ENCODE measurements around the gene CTAGE8.
"Not testable (repeated sequence)": the region's sequence is repeated elsewhere in the genome, so short reads cannot be mapped to it uniquely, and the experiment has no call there.

DNA sequence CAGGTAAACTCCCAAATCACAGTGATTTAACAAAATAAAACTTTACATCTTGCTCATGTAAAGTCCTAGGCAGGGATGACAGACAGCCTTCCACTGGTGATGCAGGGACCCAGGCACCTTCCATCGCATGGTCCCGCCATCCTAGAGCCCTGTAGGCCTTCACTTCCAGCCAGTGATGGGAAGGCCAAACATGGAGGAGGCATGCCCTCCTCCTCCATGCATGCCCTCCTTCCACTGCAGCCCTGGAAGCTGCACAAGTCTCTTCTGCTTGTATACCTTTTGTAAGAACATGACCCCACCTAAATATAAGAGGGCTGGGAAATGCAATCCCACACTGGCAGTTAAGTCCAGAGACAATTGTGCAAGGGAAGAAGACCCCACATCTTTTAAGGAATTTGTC, 40.6 kb upstream of the CTAGE8 start:
- TF ChIP-seq, protein P1, sequence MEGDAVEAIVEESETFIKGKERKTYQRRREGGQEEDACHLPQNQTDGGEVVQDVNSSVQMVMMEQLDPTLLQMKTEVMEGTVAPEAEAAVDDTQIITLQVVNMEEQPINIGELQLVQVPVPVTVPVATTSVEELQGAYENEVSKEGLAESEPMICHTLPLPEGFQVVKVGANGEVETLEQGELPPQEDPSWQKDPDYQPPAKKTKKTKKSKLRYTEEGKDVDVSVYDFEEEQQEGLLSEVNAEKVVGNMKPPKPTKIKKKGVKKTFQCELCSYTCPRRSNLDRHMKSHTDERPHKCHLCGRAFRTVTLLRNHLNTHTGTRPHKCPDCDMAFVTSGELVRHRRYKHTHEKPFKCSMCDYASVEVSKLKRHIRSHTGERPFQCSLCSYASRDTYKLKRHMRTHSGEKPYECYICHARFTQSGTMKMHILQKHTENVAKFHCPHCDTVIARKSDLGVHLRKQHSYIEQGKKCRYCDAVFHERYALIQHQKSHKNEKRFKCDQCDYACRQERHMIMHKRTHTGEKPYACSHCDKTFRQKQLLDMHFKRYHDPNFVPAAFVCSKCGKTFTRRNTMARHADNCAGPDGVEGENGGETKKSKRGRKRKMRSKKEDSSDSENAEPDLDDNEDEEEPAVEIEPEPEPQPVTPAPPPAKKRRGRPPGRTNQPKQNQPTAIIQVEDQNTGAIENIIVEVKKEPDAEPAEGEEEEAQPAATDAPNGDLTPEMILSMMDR (IDR thresholded peaks at IDR 0.05) = not testable (repeated sequence)
- TF ChIP-seq POLR2A, POLR2AphosphoS5, EP300 (IDR thresholded peaks at IDR 0.05): not testable (repeated sequence)

Data from stomach (tissue), 4 donors.